ENCODE results near the gene PLEKHA7. TPM values are rescaled to one million over a fixed set of nuclear protein-coding genes. Genes with fewer than 3 reads are reported as not detected.

Gene PLEKHA7
- total RNA-seq, 1 donor from 2014 or later: 45.9 TPM

DNA sequence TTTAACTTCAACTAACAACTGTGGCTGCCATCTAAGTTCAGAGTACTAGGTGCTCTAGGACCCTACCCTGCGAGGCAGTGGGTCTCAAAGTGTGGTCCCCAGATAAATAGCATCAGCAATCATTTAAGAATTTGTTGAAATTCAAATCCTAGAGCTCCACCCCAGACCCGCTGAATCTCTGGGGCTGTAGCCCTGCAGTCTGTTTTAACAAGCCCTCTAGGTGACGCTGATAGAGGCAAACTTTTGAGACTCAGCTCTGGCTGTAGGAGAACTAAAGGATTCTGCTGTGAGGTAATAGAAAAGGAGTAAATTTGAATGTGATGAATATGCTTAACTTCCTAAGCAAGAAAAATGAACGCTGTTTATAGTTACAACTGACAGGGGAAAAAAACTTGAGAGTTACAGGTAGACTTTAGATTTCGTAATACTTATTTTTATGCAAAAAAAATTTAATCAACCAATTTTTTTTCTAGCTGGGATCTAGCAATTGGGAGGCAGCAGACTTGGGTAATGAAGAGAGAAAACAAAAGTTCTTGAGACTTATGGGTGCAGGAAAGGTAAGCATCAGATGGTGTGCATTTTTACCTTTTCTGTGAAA, 270.0 kb downstream of the PLEKHA7 start:
- Histone ChIP-seq H3K27ac (no peak overlapping the region), H3K36me3 (peaks cover 0 to 24% of the 10 kb centered on the region in 2 donors), H3K4me1 (peaks cover 60% of the 10 kb centered on the region), H3K4me3 (no peak overlapping the region), H3K27me3 (no peaks in the 10 kb centered on the region), H3K9me3 (no peaks in the 10 kb centered on the region)
- TF ChIP-seq POLR2AphosphoS5 (IDR thresholded peaks at IDR 0.05; ENCODE audit: insufficient read depth in 1 of 2, low read depth in 1 of 2): no peak
- TF ChIP-seq, protein P1, sequence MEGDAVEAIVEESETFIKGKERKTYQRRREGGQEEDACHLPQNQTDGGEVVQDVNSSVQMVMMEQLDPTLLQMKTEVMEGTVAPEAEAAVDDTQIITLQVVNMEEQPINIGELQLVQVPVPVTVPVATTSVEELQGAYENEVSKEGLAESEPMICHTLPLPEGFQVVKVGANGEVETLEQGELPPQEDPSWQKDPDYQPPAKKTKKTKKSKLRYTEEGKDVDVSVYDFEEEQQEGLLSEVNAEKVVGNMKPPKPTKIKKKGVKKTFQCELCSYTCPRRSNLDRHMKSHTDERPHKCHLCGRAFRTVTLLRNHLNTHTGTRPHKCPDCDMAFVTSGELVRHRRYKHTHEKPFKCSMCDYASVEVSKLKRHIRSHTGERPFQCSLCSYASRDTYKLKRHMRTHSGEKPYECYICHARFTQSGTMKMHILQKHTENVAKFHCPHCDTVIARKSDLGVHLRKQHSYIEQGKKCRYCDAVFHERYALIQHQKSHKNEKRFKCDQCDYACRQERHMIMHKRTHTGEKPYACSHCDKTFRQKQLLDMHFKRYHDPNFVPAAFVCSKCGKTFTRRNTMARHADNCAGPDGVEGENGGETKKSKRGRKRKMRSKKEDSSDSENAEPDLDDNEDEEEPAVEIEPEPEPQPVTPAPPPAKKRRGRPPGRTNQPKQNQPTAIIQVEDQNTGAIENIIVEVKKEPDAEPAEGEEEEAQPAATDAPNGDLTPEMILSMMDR (IDR thresholded peaks at IDR 0.05): no peak
- no peak for TF ChIP-seq POLR2A (IDR thresholded peaks at IDR 0.05)
- no peak for DNase-seq (ENCODE audit: extremely low spot score in 2 of 2)
- intact Hi-C loops (cut with DNase I): no loop called here

DNA sequence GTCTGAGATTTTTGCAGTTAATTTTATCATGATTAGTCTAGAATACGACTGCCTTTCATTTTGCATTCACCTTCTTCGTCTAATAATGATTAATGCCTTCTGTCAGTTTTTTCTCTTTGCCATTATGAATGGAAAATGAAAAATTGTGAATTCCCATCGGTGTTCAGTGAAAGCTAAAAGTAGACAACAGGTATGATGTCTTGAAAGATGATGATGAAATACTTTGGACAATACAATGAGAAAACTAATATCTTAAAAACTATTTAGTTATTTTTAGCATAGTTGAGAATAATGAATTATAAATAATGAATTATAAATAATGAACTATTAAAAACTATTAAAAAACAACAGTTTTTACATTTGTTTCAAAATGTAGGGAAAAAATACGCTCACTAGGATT, 270.7 kb downstream of the PLEKHA7 start:
- intact Hi-C loops (cut with DNase I): no loop called here
- Histone ChIP-seq H3K4me1 (peaks cover 61% of the 10 kb centered on the region), H3K4me3 (no peak overlapping the region), H3K27me3 (no peaks in the 10 kb centered on the region), H3K9me3 (no peaks in the 10 kb centered on the region), H3K27ac (no peak overlapping the region), H3K36me3 (peaks cover 0 to 22% of the 10 kb centered on the region in 2 donors)
- TF ChIP-seq, protein P1 (IDR thresholded peaks at IDR 0.05): no peak
- TF ChIP-seq POLR2A (IDR thresholded peaks at IDR 0.05) (no peak), POLR2AphosphoS5 (IDR thresholded peaks at IDR 0.05; ENCODE audit: insufficient read depth in 1 of 2, low read depth in 1 of 2) (no peak)
- no peak for DNase-seq (ENCODE audit: extremely low spot score in 2 of 2)

DNA sequence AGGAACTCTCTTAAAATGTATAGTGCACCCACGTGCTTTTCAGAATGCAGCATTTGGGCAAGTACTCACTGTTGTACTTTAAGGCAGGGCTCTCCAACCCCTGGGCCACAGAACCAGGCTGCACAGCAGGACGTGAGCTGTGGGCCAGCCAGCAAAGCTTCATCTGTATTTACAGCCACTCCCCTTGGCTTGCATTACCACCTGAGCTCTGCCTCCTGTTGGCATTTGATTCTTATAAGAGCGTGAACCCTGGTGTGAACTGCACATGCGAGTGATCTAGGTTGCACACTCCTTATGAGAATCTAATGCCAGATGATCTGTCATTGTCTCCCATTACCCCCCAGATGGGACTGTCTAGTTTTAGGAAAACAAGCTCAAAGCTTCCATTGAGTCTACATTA, 272.7 kb downstream of the PLEKHA7 start:
- no peaks in the 10 kb centered on the region for H3K27me3 ChIP-seq
- peaks cover 67% of the 10 kb centered on the region for H3K4me1 ChIP-seq
- no peak overlapping the region for H3K4me3 ChIP-seq
- no peaks in the 10 kb centered on the region for H3K9me3 ChIP-seq
- intact Hi-C loops (cut with DNase I): no loop called here
- TF ChIP-seq POLR2AphosphoS5 (IDR thresholded peaks at IDR 0.05; ENCODE audit: insufficient read depth in 1 of 2, low read depth in 1 of 2): no peak
- no peak for TF ChIP-seq POLR2A (IDR thresholded peaks at IDR 0.05)
- TF ChIP-seq, protein P1 (IDR thresholded peaks at IDR 0.05): no peak
- peaks cover 0 to 12% of the 10 kb centered on the region in 2 donors for H3K36me3 ChIP-seq
- H3K27ac ChIP-seq: no peak overlapping the region
- no peak for DNase-seq (ENCODE audit: extremely low spot score in 2 of 2)

DNA sequence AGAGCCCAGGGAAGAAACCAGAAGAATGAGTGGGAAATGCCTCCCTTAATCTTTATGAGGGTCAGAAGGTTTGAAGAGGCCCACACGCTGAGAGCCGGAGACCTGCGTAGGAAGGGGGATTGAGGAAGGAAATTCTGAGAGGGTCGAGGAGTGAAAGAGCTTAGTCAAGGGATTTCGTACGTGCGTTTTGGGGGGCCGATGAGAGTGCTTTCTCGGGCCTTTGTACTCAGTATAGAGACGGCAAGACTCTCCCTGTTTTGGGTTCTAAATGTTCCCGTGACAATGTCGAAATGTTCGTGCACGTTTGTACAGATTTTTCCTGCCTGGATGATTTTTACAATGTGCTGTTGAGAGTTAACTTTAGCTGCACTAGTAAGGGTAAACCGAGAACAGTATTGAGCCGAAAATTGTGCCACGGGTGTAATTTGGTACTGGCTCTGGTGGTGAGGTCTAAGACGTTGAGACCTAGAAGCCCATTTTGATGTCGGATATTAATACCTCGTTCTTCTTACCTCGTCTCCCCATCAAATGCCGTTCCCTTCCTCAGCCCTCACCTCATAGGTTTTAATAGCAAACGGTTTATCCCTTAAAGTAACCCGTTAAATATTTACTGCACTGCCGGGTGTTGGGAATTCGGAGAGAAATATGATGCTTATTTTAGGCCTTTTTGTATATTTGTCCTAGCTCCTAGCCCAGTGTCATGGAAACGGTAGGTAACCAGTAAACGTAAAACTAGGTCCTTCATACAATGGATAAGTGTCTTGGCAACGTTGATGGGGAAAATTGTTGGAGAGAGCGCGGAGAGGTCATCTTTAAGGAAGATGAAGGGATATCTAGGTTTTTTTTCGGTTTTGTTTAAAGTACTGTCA, 275.0 kb downstream of the PLEKHA7 start:
- TF ChIP-seq, protein P1 (IDR thresholded peaks at IDR 0.05): no peak
- no peak for TF ChIP-seq POLR2A (IDR thresholded peaks at IDR 0.05)
- TF ChIP-seq POLR2AphosphoS5 (IDR thresholded peaks at IDR 0.05; ENCODE audit: insufficient read depth in 1 of 2, low read depth in 1 of 2): no peak
- Histone ChIP-seq H3K9me3 (no peaks in the 10 kb centered on the region), H3K36me3 (no peaks in the 10 kb centered on the region), H3K4me3 (peak overlapping the region; percentile 77 to 83), H3K27ac (peak overlapping the region; percentile 89), H3K4me1 (peaks cover 50% of the 10 kb centered on the region), H3K27me3 (no peaks in the 10 kb centered on the region)
- DNase-seq (ENCODE audit: extremely low spot score in 2 of 2): no peak
- intact Hi-C loops (cut with DNase I): no loop called here

Measured in vagina (tissue), 2 donors.